Mesodermal cell (in vitro differentiated cells): ENCODE results near the gene OSBPL3.

Source experiments
- H3K27ac ChIP-seq: 2 replicates; pipeline ENCODE4 v1.7.0; 2013; ENCODE audit warnings: mild to moderate bottlenecking, low read depth, low read length, moderate library complexity; ENCODE audit not compliant: severe bottlenecking
- H3K36me3 ChIP-seq: 2 replicates; pipeline ENCODE4 v1.7.1; 2013; ENCODE audit warnings: mild to moderate bottlenecking, low read length, moderate library complexity; ENCODE audit not compliant: control insufficient read depth, insufficient read depth
- H3K4me1 ChIP-seq: one replicate; pipeline ENCODE4 v1.7.1; 2013; ENCODE audit warnings: mild to moderate bottlenecking, low read length; ENCODE audit not compliant: insufficient read depth, control insufficient read depth, poor library complexity, severe bottlenecking
- H3K4me3 ChIP-seq: 2 replicates; pipeline ENCODE4 v1.7.0; 2013; ENCODE audit warnings: low read length, control low read depth, mild to moderate bottlenecking; ENCODE audit not compliant: insufficient read depth, poor library complexity, severe bottlenecking; ENCODE audit errors: extremely low read depth
- H3K9me3 ChIP-seq: 2 replicates; pipeline ENCODE4 v1.7.1; 2013; ENCODE audit warnings: mild to moderate bottlenecking, low read length, moderate library complexity; ENCODE audit not compliant: control insufficient read depth
- WGBS, 2 experiments: methylation state at CpG; one replicate each; pipeline ENCODE4 v1.1.5; 2013; ENCODE audit warnings: missing lambda C conversion rate in 2 of 2; ENCODE audit not compliant: insufficient coverage in 2 of 2; 5-methylcytosine and 5-hydroxymethylcytosine counted together

Gene OSBPL3

GRCh38 chr7:24819916-24820689 is 159.9 kb downstream of the OSBPL3 start:
- peaks cover 45% of the 10 kb centered on the region for H3K36me3 ChIP-seq

GRCh38 chr7:24817339-24817738 is 162.6 kb downstream of the OSBPL3 start:
- peaks cover 40% of the 10 kb centered on the region for H3K36me3 ChIP-seq
- WGBS, 2 experiments: 78 to 93% methylated on average over 4 of the region's 4 CpGs
- no peaks in the 10 kb centered on the region for H3K9me3 ChIP-seq
- H3K4me3 ChIP-seq: no peak overlapping the region
- peaks cover 10% of the 10 kb centered on the region for H3K4me1 ChIP-seq
- H3K27ac ChIP-seq: no peak overlapping the region

More at GRCh38 chr7:24819916-24820689, 159.9 kb downstream of the OSBPL3 start:
- H3K4me3 ChIP-seq: no peak overlapping the region
- H3K9me3 ChIP-seq: no peaks in the 10 kb centered on the region
- H3K27ac ChIP-seq: no peak overlapping the region
- peaks cover 10% of the 10 kb centered on the region for H3K4me1 ChIP-seq
- 37 to 38% methylated on average over 6 to 9 of the region's 11 CpGs for WGBS, 2 experiments

GRCh38 chr7:24816868-24817267 is 163.1 kb downstream of the OSBPL3 start:
- Histone ChIP-seq H3K36me3 (peaks cover 40% of the 10 kb centered on the region), H3K27ac (no peak overlapping the region), H3K4me3 (no peak overlapping the region), H3K4me1 (peaks cover 10% of the 10 kb centered on the region), H3K9me3 (no peaks in the 10 kb centered on the region)
- WGBS, 2 experiments: 89 to 94% methylated on average over 3 of the region's 3 CpGs

- no peaks in the 10 kb centered on the region for H3K9me3 ChIP-seq
- H3K36me3 ChIP-seq: peaks cover 38% of the 10 kb centered on the region
- WGBS, 2 experiments: 61 to 87% methylated on average over 3 to 4 of the region's 4 CpGs
- H3K4me1 ChIP-seq: no peaks in the 10 kb centered on the region
- H3K4me3 ChIP-seq: no peak overlapping the region
- no peak overlapping the region for H3K27ac ChIP-seq
Observed at GRCh38 chr7:24812305-24812945, 167.6 kb downstream of the OSBPL3 start.

- no peaks in the 10 kb centered on the region for H3K9me3 ChIP-seq
- H3K36me3 ChIP-seq: peaks cover 27% of the 10 kb centered on the region
- 88 to 93% methylated on average over 6 of the region's 6 CpGs for WGBS, 2 experiments
- H3K4me3 ChIP-seq: no peak overlapping the region
- H3K27ac ChIP-seq: no peak overlapping the region
- H3K4me1 ChIP-seq: no peaks in the 10 kb centered on the region
Observed at GRCh38 chr7:24808518-24808917, 171.5 kb downstream of the OSBPL3 start.

- no peaks in the 10 kb centered on the region for H3K4me1 ChIP-seq
- 73 to 87% methylated on average over 3 to 4 of the region's 5 CpGs for WGBS, 2 experiments
- H3K9me3 ChIP-seq: no peaks in the 10 kb centered on the region
- H3K27ac ChIP-seq: no peak overlapping the region
- H3K36me3 ChIP-seq: peaks cover 35% of the 10 kb centered on the region
- no peak overlapping the region for H3K4me3 ChIP-seq
Observed at GRCh38 chr7:24802300-24802699, 177.7 kb downstream of the OSBPL3 start.

GRCh38 chr7:24801883-24802282 is 178.1 kb downstream of the OSBPL3 start:
- Histone ChIP-seq H3K27ac (no peak overlapping the region), H3K36me3 (peaks cover 35% of the 10 kb centered on the region), H3K4me3 (no peak overlapping the region), H3K4me1 (no peaks in the 10 kb centered on the region), H3K9me3 (no peaks in the 10 kb centered on the region)
- 100% methylated on average over 1 to 2 of the region's 2 CpGs for WGBS, 2 experiments

- Histone ChIP-seq H3K36me3 (peaks cover 33% of the 10 kb centered on the region), H3K4me3 (no peak overlapping the region), H3K9me3 (no peaks in the 10 kb centered on the region), H3K27ac (no peak overlapping the region), H3K4me1 (no peaks in the 10 kb centered on the region)
- WGBS, 2 experiments: 98 to 100% methylated on average over 5 to 6 of the region's 9 CpGs
Observed at GRCh38 chr7:24800667-24801066, 179.3 kb downstream of the OSBPL3 start.

- 84 to 100% methylated on average over 3 to 4 of the region's 6 CpGs for WGBS, 2 experiments
- H3K27ac ChIP-seq: no peak overlapping the region
- no peaks in the 10 kb centered on the region for H3K4me1 ChIP-seq
- H3K9me3 ChIP-seq: no peaks in the 10 kb centered on the region
- peaks cover 33% of the 10 kb centered on the region for H3K36me3 ChIP-seq
- H3K4me3 ChIP-seq: no peak overlapping the region
Observed at GRCh38 chr7:24800073-24800472, 179.9 kb downstream of the OSBPL3 start.

- no peak overlapping the region for H3K27ac ChIP-seq
- 100% methylated on average over 2 of the region's 3 CpGs; no CpG with 5 or more reads in 1 of the 2 experiments for WGBS, 2 experiments
- no peak overlapping the region for H3K4me3 ChIP-seq
- peaks cover 31% of the 10 kb centered on the region for H3K36me3 ChIP-seq
- H3K9me3 ChIP-seq: no peaks in the 10 kb centered on the region
- no peaks in the 10 kb centered on the region for H3K4me1 ChIP-seq
Observed at GRCh38 chr7:24799506-24799905, 180.5 kb downstream of the OSBPL3 start.

GRCh38 chr7:24798261-24798660 is 181.7 kb downstream of the OSBPL3 start:
- Histone ChIP-seq H3K9me3 (no peaks in the 10 kb centered on the region), H3K4me1 (no peaks in the 10 kb centered on the region), H3K27ac (no peak overlapping the region), H3K36me3 (peaks cover 26% of the 10 kb centered on the region), H3K4me3 (no peak overlapping the region)
- WGBS, 2 experiments: 85 to 100% methylated on average over 1 of the region's 4 CpGs
